Prostate gland (tissue), 2 donors: ENCODE data around the gene CRYBG3. TPM values are rescaled to one million over a fixed set of nuclear protein-coding genes. Genes with fewer than 3 reads are reported as not detected.

Source experiments
- total RNA-seq, 2 donors: library from RNA; depleted of rRNA; stranded (reverse); fragments of >200 nt; gene quantifications; one replicate each; pipeline ENCODE4 v1.1.0, GENCODE V29; 2016

The CRYBG3 gene
- total RNA-seq, 2 donors from 2014 or later = 22.0 to 23.5 TPM

Other genes starting within 250 kb of the CRYBG3 start
- gene ARL6, start 57.3 kb upstream of the CRYBG3 start, total RNA-seq = 1 to 10 TPM; 4.9 to 7.6 TPM
- 10 to 100 TPM; 18.1 to 20.2 TPM for gene RIOX2, start 150.4 kb downstream of the CRYBG3 start, total RNA-seq
- gene GABRR3, start 213.3 kb downstream of the CRYBG3 start, total RNA-seq = under 1 TPM in 1 of 2 donors, not detected in 1; 0.34 TPM